Neural progenitor cell (in vitro differentiated cells): ENCODE results near the gene FGG.

Source experiments
- EZH2 ChIP-seq: fragments of 200-600 bp; sonication (generic); IDR thresholded peaks from 2 replicates; pipeline ENCODE4 v1.6.1; 2017; ENCODE audit warnings: antibody characterized with exemption, mild to moderate bottlenecking, moderate library complexity
- EZH2phosphoT487 ChIP-seq: fragments of 200-600 bp; sonication (generic); IDR thresholded peaks from 2 replicates; pipeline ENCODE4 v1.6.1; 2017; ENCODE audit warnings: antibody characterized with exemption
- TF ChIP-seq, protein P1 (sequence below): fragments of 200-600 bp; sonication (generic); IDR thresholded peaks from 2 replicates; pipeline ENCODE4 v1.5.1; 2017; ENCODE audit warnings: antibody characterized with exemption, mild to moderate bottlenecking

DNA sequence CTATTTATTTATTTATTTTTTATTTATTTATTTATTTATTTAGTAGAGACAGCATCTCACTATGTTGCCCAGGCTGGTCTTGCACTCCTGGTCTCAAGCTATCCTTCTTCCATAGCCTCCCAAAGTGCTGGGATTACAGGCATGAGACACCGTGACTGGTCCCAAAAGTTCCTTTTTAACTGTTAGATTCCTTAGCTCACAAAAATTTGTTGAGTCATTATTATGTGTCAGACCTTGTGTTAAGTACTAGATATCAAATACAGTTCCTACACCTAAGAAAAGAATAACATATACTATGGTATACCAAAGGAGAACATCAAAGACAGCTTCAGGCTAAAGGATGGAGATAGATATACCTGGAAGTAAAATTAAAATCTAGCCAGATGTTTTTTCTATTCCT lies 33.5 kb downstream of the FGG start:
- TF ChIP-seq, protein P1, sequence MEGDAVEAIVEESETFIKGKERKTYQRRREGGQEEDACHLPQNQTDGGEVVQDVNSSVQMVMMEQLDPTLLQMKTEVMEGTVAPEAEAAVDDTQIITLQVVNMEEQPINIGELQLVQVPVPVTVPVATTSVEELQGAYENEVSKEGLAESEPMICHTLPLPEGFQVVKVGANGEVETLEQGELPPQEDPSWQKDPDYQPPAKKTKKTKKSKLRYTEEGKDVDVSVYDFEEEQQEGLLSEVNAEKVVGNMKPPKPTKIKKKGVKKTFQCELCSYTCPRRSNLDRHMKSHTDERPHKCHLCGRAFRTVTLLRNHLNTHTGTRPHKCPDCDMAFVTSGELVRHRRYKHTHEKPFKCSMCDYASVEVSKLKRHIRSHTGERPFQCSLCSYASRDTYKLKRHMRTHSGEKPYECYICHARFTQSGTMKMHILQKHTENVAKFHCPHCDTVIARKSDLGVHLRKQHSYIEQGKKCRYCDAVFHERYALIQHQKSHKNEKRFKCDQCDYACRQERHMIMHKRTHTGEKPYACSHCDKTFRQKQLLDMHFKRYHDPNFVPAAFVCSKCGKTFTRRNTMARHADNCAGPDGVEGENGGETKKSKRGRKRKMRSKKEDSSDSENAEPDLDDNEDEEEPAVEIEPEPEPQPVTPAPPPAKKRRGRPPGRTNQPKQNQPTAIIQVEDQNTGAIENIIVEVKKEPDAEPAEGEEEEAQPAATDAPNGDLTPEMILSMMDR: no peak
- TF ChIP-seq EZH2 (no peak), EZH2phosphoT487 (no peak)
